ENCODE measurements around the gene RAB28. TPM values are rescaled to one million over a fixed set of nuclear protein-coding genes. Genes with fewer than 3 reads are reported as not detected.

The RAB28 gene
- total and polyA plus RNA-seq, 9 of the 15 experiments (the other 6 are each of a cell fraction or from before 2014, with no cell fraction given) = 6.7 to 40.4 (median 23.0) TPM

DNA sequence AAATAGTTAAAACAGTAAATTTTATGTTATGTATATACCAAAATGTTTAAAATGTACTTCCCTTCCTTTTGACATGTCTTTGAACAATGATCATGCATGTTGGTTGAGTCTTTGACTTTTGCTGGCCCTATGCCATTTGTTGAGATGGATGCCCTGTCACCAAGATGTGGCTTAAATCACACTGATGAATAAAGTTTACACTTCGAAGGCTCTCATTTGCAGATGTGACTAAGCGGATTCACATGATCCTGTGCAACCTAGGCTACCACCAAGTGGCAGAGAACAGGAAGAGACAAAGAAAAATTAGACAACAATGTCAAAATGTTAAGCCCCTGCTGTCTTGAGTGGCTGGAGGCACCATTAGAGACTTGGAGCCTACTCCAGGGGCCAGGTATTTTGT lies 139.9 kb downstream of the RAB28 start (continued):
- TF ChIP-seq, protein P1, sequence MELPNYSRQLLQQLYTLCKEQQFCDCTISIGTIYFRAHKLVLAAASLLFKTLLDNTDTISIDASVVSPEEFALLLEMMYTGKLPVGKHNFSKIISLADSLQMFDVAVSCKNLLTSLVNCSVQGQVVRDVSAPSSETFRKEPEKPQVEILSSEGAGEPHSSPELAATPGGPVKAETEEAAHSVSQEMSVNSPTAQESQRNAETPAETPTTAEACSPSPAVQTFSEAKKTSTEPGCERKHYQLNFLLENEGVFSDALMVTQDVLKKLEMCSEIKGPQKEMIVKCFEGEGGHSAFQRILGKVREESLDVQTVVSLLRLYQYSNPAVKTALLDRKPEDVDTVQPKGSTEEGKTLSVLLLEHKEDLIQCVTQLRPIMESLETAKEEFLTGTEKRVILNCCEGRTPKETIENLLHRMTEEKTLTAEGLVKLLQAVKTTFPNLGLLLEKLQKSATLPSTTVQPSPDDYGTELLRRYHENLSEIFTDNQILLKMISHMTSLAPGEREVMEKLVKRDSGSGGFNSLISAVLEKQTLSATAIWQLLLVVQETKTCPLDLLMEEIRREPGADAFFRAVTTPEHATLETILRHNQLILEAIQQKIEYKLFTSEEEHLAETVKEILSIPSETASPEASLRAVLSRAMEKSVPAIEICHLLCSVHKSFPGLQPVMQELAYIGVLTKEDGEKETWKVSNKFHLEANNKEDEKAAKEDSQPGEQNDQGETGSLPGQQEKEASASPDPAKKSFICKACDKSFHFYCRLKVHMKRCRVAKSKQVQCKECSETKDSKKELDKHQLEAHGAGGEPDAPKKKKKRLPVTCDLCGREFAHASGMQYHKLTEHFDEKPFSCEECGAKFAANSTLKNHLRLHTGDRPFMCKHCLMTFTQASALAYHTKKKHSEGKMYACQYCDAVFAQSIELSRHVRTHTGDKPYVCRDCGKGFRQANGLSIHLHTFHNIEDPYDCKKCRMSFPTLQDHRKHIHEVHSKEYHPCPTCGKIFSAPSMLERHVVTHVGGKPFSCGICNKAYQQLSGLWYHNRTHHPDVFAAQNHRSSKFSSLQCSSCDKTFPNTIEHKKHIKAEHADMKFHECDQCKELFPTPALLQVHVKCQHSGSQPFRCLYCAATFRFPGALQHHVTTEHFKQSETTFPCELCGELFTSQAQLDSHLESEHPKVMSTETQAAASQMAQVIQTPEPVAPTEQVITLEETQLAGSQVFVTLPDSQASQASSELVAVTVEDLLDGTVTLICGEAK (IDR thresholded peaks at IDR 0.05) = peak; percentile 74
- TF ChIP-seq, protein P1 (CRISPR knock-in tag; IDR thresholded peaks at IDR 0.05) = no peak
- TF ChIP-seq, protein P2, sequence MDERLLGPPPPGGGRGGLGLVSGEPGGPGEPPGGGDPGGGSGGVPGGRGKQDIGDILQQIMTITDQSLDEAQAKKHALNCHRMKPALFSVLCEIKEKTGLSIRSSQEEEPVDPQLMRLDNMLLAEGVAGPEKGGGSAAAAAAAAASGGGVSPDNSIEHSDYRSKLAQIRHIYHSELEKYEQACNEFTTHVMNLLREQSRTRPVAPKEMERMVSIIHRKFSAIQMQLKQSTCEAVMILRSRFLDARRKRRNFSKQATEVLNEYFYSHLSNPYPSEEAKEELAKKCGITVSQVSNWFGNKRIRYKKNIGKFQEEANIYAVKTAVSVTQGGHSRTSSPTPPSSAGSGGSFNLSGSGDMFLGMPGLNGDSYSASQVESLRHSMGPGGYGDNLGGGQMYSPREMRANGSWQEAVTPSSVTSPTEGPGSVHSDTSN (CRISPR knock-in tag; IDR thresholded peaks at IDR 0.05; ENCODE audit: low read depth) = no peak
- TF ChIP-seq, protein P2 (tag; conservative IDR thresholded peaks at IDR 0.05; ENCODE audit: low read depth) = peak; percentile 95
- TF ChIP-seq, protein P3, sequence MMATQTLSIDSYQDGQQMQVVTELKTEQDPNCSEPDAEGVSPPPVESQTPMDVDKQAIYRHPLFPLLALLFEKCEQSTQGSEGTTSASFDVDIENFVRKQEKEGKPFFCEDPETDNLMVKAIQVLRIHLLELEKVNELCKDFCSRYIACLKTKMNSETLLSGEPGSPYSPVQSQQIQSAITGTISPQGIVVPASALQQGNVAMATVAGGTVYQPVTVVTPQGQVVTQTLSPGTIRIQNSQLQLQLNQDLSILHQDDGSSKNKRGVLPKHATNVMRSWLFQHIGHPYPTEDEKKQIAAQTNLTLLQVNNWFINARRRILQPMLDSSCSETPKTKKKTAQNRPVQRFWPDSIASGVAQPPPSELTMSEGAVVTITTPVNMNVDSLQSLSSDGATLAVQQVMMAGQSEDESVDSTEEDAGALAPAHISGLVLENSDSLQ (IDR thresholded peaks at IDR 0.05) = 0 out of 2 replicates have a peak, but pooled peaks have one; percentile 20
- TF ChIP-seq ZNF324 (CRISPR knock-in tag; IDR thresholded peaks at IDR 0.05) = no peak
- no peak for TF ChIP-seq HLTF (IDR thresholded peaks at IDR 0.05)
- no peak for TF ChIP-seq ZNF561 (CRISPR knock-in tag; conservative IDR thresholded peaks at IDR 0.05)
- TF ChIP-seq, protein P4, sequence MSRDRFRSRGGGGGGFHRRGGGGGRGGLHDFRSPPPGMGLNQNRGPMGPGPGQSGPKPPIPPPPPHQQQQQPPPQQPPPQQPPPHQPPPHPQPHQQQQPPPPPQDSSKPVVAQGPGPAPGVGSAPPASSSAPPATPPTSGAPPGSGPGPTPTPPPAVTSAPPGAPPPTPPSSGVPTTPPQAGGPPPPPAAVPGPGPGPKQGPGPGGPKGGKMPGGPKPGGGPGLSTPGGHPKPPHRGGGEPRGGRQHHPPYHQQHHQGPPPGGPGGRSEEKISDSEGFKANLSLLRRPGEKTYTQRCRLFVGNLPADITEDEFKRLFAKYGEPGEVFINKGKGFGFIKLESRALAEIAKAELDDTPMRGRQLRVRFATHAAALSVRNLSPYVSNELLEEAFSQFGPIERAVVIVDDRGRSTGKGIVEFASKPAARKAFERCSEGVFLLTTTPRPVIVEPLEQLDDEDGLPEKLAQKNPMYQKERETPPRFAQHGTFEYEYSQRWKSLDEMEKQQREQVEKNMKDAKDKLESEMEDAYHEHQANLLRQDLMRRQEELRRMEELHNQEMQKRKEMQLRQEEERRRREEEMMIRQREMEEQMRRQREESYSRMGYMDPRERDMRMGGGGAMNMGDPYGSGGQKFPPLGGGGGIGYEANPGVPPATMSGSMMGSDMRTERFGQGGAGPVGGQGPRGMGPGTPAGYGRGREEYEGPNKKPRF (IDR thresholded peaks at IDR 0.05; ENCODE audit: low read depth, low read length) = no peak
